Heart left ventricle (tissue), 13 donors: Measurements from ENCODE around the gene STX10.

Source experiments
- CTCF ChIP-seq, 12 donors: fragments of 200-600 bp; sonication (generic) in 4 of 12; IDR thresholded peaks; one replicate each; pipeline versions ENCODE4 v1.5.0 to v1.8.0; 2018 to 2022; ENCODE audit warnings: antibody characterized with exemption in 12 of 12, mild to moderate bottlenecking in 5 of 12
- POLR2A ChIP-seq, 2 donors: fragments of 450-650 bp; IDR thresholded peaks; one replicate each; pipeline ENCODE4 v1.6.1; 2017; ENCODE audit warnings: antibody characterized with exemption in 2 of 2, mild to moderate bottlenecking in 2 of 2, moderate library complexity in 2 of 2
- donor health status: ischemic (EF 13 %, LVEDD 7.1; RV severe dilation, severe dysfunction).
- donor health status: DM: no; HTN: yes; CAD: no.
- donor health status: DM: no; HTN: no; CAD: no.
- donor health status: ischemic (EF 25% LVEDD 6.9; RV normal size, moderate dysfunction).
- donor health status: ischemic (EF 25% LVEDD 5.7; RV mildly dilated, moderate dysfunction).
- donor health status: ischemic (EF 35%, LVEDD 5.7; RV mildly dilated, moderate dysfunction).
- donor health status: nonischemic (EF 11% LVEDD 7.7; RV severe dilation, severe dysfunction).
- donor health status: DM: yes; HTN: yes; CAD: no.
- donor health status: PGD.
- donor health status: ischemic (EF 29% LVEDD 5.4; RV normal size, mild dysfunction).
- donor health status: nonischemic (EF 23%, LVEDD 6.1; RV moderate dilation, normal function).

GRCh38 chr19:13117176-13117771 lies 32.9 kb downstream of the STX10 start:
- TF ChIP-seq CTCF (IDR thresholded peaks at IDR 0.05) (no peak), POLR2A (IDR thresholded peaks at IDR 0.05) (no peak)
